ENCODE data around the gene SELL. TPM values are rescaled to one million over a fixed set of nuclear protein-coding genes. Genes with fewer than 3 reads are reported as not detected.

SELL gene
- not detected in 2 replicates for total RNA-seq (2014; rRNA removed; shearing (Covaris generic))

DNA sequence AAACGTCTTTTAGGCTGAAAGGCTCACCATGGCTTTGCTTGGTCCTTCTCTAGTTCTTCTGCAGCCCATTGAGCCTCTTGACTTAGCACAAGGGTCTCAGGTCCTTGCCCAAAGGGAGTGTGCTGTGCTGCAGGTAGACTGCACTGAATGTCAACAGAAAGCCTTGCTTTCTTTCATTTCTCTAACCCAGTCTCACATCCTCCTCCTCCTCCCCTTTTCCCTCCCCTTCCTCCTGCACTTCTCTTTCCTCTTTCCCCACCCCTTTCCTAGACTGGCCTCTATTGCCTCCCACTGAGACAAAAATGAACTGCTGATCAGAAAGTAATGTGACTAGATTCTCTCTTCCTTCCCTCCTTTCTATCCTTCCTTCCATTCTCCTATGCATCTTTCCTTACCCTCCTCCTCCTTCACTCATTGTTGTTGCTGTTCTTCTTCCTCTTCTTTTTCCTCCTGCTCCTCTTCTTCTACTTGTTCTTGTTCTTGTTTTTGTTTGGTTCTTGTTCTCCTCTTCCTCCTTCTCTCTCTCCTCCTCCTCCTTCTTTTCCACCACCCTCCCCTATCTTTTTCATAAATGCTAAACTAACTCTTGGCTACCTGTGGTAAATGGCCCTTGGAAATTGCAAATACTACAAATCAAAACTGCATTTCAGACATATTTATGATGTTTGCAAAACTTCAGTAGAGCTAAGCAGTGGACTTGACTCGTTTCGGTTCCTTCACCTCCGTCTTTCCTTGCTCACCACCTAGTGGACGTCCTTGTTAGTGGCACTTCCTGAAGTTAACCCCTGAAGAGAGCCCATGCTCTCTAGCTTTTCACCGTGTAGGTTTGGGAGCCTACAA, at the start of gene SELL:
Gene SELL, minus strand, starts transcription at position 152 of the 840 bp plus-strand sequence. Its CDS starts 122 bp downstream, at position 30.
- H3K4me3 ChIP-seq (ENCODE audit: insufficient read depth, low read depth, low read length) = no peak within 1 kb of the TSS
- no peaks in the 10 kb centered on the region for H3K27me3 ChIP-seq (ENCODE audit: control insufficient read depth, insufficient read depth, low read length)
- peak; percentile 15 for DNase-seq
- H3K36me3 ChIP-seq (replicated peaks; ENCODE audit: control insufficient read depth, insufficient read depth, low read length) = no peaks in the 10 kb centered on the region

DNA sequence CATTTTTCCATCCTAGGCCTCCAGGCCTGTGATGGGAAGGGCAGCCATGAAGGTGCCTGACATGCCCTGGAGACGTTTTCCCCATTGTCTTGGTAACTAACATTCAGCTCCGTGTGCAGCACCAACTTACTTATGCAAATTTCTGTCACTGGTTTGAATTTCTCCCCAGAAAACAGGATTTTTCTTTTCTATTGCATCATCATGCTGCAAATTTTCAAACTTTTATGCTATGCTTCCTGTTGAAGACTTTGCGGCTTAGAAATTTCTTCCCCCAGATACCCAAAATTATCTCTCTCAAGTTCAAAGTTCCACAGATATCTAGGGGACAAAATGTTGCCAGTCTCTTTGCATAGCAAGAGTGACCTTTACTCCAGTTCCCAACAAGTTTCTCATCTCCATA, 47.6 kb upstream of the SELL start:
- H3K4me3 ChIP-seq (ENCODE audit: insufficient read depth, low read depth, low read length) = no peak overlapping the region
- H3K36me3 ChIP-seq (replicated peaks; ENCODE audit: control insufficient read depth, insufficient read depth, low read length) = no peaks in the 10 kb centered on the region
- DNase-seq = no peak
- no peaks in the 10 kb centered on the region for H3K27me3 ChIP-seq (ENCODE audit: control insufficient read depth, insufficient read depth, low read length)

DNA sequence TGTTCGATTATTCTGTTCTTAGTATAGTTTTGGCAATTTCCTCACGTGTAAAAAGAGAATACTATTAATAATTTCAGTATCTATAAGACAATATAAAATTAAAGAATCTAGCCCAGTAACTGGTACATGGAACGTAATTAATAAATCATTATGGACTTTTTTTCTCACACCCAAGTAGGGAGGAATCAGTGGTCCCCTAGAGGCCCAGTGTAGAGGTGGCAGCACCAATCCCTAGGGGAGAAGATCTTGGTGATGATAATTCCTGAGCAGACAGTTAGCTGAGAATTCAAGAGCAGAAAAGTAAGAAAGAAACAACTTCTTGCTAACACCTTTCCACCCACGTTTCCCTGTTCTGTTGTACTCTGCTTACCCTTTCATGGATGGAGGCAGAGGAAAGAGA, 42.1 kb upstream of the SELL start:
- Histone ChIP-seq H3K36me3 (replicated peaks; ENCODE audit: control insufficient read depth, insufficient read depth, low read length) (no peaks in the 10 kb centered on the region), H3K4me3 (ENCODE audit: insufficient read depth, low read depth, low read length) (no peak overlapping the region), H3K27me3 (ENCODE audit: control insufficient read depth, insufficient read depth, low read length) (no peaks in the 10 kb centered on the region)
- peak; percentile 11 for DNase-seq

DNA sequence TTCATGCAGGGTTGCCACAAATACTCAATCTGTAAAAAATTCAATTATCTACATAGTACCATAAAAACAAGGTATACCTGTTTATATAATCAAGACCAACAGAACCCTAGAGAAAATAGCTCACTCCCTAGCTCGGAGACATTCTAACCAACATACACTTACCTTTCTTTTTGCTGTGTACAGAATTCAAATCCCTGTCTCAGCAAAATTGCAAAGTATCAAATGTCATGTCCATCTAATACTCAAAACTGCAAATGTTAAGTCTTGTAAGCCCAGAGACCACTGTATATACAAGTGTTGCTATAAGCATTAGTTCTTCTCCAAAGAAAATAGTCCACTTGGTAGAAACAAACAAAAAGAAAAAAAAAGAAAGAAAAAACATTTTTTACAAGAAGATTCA, 38.6 kb upstream of the SELL start:
- H3K36me3 ChIP-seq (replicated peaks; ENCODE audit: control insufficient read depth, insufficient read depth, low read length) = no peaks in the 10 kb centered on the region
- H3K27me3 ChIP-seq (ENCODE audit: control insufficient read depth, insufficient read depth, low read length) = no peaks in the 10 kb centered on the region
- H3K4me3 ChIP-seq (ENCODE audit: insufficient read depth, low read depth, low read length) = no peak overlapping the region
- DNase-seq = no peak

DNA sequence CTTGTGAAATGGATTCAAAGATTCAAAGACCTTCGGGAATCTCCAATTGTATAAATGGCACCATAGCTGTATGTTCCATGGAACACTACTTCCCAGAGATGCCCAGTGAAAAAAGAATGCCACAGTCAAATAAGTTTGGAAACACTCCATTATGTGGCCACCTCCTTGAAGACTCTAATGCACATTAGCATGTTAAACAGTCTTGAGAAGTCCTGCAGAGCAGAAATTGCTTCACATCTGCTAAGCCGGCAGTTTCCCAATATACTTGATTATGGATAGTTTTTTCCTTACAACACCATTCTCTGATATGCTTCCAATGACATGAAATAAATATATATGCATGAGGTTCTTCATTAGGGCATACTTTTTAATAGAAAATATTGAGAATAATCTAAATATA, 35.1 kb upstream of the SELL start:
- Histone ChIP-seq H3K4me3 (ENCODE audit: insufficient read depth, low read depth, low read length) (no peak overlapping the region), H3K27me3 (ENCODE audit: control insufficient read depth, insufficient read depth, low read length) (peaks cover 2% of the 10 kb centered on the region; the same call in 1 of the 2 replicates), H3K36me3 (replicated peaks; ENCODE audit: control insufficient read depth, insufficient read depth, low read length) (no peaks in the 10 kb centered on the region)
- no peak for DNase-seq

DNA sequence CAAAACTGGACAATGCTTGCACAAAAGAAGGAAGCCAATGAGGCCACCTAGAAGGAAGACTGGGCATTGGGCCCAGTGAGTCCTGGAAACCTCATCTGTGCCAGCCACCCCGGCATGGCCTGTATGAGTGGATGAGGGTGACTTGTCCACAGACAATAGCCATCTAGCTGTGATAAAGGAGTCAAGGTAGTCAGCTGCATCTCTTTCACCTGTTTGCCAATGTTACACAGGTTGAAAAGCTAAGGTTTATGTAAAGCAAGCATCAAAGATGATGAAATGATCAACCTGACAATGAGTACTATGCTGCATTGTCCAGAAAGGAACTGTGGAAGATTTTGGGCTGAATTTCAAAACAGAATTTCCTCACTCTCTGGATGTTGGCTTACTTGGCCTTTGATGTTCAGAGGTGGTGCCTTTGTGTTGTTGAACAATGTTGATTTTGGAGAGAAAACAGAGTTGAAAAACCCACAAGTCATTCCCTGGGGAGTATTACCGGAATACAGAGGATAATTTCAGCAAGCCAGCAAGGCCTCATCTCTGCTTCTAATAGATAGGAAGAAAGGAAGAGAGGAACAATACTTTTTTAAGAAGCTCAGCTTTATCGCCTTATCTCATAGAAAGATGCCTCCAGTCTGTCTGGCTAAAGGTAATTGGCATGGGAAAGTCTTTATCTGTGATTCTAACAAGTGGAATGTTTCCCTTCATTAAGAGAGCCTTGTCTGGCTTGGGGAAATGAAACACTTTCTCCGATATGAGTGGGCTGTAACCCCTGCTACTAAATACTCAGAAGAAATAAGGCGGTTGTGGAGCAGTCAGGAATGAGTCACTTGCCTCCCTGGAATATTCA, 33.8 kb upstream of the SELL start:
- Histone ChIP-seq H3K27me3 (ENCODE audit: control insufficient read depth, insufficient read depth, low read length) (peaks cover 2% of the 10 kb centered on the region; the same call in 1 of the 2 replicates), H3K4me3 (ENCODE audit: insufficient read depth, low read depth, low read length) (no peak overlapping the region), H3K36me3 (replicated peaks; ENCODE audit: control insufficient read depth, insufficient read depth, low read length) (no peaks in the 10 kb centered on the region)
- DNase-seq = no peak

DNA sequence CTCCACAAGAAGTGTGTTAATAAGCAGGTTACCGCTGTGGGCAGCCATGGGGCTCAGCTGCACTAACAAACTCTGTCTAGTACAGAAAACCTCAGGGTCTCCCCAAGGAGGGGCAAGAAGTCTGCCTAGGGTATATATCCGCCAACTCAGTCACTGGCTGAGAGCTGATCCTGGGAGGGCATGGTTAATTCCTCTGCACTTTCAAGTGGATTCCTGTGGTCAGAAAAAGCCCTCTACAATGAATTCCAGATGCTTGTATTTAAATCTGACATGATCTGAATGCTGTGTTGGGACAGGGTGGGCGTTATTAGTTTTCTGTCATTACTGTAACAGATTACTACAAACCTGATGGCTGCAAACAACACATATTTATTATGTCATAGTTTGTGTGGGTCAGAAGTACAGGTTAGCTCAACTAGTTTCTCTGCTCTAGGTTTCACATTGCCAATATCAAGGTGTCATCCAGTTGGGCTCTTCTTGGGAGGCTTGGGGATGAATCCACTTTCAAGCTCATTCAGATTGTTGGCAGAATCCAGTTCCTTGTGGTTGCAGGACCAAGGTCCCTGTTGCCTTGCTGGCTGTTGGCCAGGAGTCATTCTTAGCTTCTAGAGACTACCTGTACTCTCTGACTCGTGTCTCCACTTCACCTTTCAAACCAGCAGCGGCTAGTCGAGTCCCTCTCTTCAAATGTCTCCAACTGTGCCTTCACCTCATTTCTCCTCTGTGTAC, 30.4 kb upstream of the SELL start:
- H3K27me3 ChIP-seq (ENCODE audit: control insufficient read depth, insufficient read depth, low read length) = peaks cover 4% of the 10 kb centered on the region; the same call in 1 of the 2 replicates
- no peak for DNase-seq

DNA sequence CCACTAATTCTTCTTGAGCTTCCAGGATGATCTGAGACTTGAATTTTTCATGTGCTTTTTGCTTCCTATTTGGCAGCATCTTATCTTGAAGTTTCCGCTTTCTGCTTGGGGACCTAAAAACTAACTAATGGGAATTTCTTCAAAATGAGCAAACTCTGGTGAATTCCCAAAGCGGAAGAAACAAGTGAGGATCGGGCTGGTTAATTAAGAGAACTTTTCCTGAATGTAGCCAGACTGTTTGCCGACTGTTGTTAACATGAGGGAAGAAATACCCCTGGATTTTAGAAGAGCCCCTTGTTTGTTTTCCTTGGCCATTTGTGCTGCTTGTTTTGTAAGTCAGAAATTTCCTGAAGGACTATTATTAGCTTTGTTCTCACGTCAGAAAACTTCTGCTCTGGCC, 28.6 kb upstream of the SELL start:
- H3K36me3 ChIP-seq (replicated peaks; ENCODE audit: control insufficient read depth, insufficient read depth, low read length) = no peaks in the 10 kb centered on the region
- H3K4me3 ChIP-seq (ENCODE audit: insufficient read depth, low read depth, low read length) = no peak overlapping the region
- H3K27me3 ChIP-seq (ENCODE audit: control insufficient read depth, insufficient read depth, low read length) = peaks cover 4% of the 10 kb centered on the region; the same call in 1 of the 2 replicates
- no peak for DNase-seq

More for the DNA sequence above, 30.4 kb upstream of the SELL start:
- H3K36me3 ChIP-seq (replicated peaks; ENCODE audit: control insufficient read depth, insufficient read depth, low read length) = no peaks in the 10 kb centered on the region
- no peak overlapping the region for H3K4me3 ChIP-seq (ENCODE audit: insufficient read depth, low read depth, low read length)

DNA sequence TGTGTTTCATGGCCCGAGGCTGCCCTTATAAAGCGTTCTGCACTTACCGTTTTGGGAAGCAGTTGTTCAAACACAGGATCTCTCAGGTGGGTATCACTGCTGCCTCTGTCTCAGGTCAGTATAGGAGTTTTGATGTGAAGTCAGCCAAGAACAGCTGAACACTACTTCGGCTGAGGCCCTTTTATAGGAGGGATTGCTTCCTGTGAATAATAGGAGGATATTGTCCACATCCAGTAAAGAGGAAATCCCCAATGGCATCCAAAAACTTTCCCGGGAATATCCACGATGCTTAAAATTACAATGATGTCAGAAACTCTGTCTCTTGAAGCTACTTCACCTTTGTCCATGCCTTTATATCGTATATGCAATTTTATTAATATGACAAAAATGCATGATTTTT, 22.5 kb upstream of the SELL start, which contains the start of gene SELE:
Gene SELE, minus strand, starts transcription at position 156 of the 400 bp plus-strand sequence. CDS start 467 bp downstream, outside the sequence.
- Histone ChIP-seq H3K36me3 (replicated peaks; ENCODE audit: control insufficient read depth, insufficient read depth, low read length) (no peaks in the 10 kb centered on the region), H3K27me3 (ENCODE audit: control insufficient read depth, insufficient read depth, low read length) (peaks cover 2% of the 10 kb centered on the region; the same call in 1 of the 2 replicates), H3K4me3 (ENCODE audit: insufficient read depth, low read depth, low read length) (no peak within 1 kb of the TSS)
- no peak for DNase-seq

DNA sequence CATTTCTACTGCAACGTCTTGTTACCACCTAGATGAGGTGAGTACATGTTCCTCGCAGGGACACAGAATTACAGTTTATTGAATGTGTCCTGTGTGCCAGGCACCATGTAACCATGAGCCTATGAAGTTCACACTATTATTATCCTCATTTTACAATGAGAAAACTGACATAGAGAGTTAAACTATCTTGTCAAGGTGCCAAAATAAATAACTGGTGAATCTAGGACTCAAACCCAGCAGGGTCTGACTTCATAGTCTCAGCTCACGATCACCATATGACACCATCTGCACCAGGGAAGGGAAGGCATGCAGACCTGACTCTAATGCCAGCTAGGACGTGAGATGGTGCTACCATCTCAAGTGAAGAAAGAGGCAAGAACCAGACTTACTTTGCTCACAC, 20.0 kb upstream of the SELL start:
- H3K27me3 ChIP-seq (ENCODE audit: control insufficient read depth, insufficient read depth, low read length) = no peaks in the 10 kb centered on the region
- no peak for DNase-seq
- H3K36me3 ChIP-seq (replicated peaks; ENCODE audit: control insufficient read depth, insufficient read depth, low read length) = no peaks in the 10 kb centered on the region
- H3K4me3 ChIP-seq (ENCODE audit: insufficient read depth, low read depth, low read length) = no peak overlapping the region

DNA sequence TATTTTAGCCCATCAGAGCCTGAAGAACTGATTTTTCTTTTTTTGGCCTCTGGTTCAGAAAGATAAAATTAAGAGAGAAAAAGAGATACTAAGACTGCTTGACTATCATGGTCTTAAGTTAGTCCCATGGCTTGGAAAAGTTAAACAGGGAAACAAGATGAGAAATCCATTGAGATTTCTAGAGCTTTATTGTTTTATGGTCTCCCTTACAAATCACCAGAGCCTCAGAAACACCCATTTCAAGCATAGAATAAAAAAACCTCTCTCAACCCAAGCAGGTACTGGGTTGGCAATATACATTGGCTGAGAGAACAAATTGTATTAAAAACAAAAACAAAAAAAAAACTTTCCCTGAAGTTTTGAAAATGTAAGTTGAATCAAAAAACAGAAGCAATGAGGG, 18.6 kb upstream of the SELL start:
- H3K27me3 ChIP-seq (ENCODE audit: control insufficient read depth, insufficient read depth, low read length) = no peaks in the 10 kb centered on the region
- no peak for DNase-seq
- H3K4me3 ChIP-seq (ENCODE audit: insufficient read depth, low read depth, low read length) = no peak overlapping the region
- no peaks in the 10 kb centered on the region for H3K36me3 ChIP-seq (replicated peaks; ENCODE audit: control insufficient read depth, insufficient read depth, low read length)

DNA sequence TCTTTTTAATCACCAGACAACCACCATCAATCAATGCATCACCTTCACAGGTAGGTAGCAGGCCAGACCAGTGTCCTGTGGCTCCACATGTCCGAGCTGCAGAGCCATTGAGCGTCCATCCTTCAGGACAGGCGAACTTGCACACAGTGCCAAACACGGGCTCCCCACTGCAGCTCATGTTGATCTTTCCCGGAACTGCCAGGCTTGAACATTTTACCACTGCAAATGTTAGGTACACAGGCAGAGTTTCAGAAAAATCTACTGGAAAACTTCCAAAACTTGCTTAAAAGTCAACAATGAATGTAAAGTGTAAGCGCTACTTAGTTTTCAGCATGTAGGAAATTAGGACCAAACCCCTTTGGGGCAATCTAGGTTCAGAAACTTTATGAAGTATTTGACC, 15.9 kb upstream of the SELL start:
- Histone ChIP-seq H3K27me3 (ENCODE audit: control insufficient read depth, insufficient read depth, low read length) (no peaks in the 10 kb centered on the region), H3K36me3 (replicated peaks; ENCODE audit: control insufficient read depth, insufficient read depth, low read length) (no peaks in the 10 kb centered on the region), H3K4me3 (ENCODE audit: insufficient read depth, low read depth, low read length) (no peak overlapping the region)
- no peak for DNase-seq

DNA sequence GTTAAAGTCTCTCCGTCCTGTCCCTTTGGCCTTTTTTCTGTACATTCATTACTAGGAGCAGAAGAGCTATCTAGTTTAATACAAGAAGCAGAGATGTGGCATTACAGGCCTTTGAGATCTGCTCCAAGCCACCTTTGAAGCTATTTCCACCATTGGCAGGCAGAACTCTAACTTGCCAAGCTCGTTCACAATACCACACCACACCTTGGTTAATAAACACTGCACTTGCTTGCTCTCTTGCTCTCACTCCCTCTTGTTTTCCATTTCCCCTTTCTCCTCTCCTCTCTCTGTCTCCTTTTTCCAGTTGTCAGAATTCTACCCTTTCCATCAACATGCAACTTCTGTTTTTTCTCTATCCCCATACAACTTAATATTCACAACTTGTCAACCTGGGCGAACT, 15.4 kb upstream of the SELL start:
- H3K4me3 ChIP-seq (ENCODE audit: insufficient read depth, low read depth, low read length) = no peak overlapping the region
- no peak for DNase-seq
- no peaks in the 10 kb centered on the region for H3K27me3 ChIP-seq (ENCODE audit: control insufficient read depth, insufficient read depth, low read length)
- H3K36me3 ChIP-seq (replicated peaks; ENCODE audit: control insufficient read depth, insufficient read depth, low read length) = no peaks in the 10 kb centered on the region

DNA sequence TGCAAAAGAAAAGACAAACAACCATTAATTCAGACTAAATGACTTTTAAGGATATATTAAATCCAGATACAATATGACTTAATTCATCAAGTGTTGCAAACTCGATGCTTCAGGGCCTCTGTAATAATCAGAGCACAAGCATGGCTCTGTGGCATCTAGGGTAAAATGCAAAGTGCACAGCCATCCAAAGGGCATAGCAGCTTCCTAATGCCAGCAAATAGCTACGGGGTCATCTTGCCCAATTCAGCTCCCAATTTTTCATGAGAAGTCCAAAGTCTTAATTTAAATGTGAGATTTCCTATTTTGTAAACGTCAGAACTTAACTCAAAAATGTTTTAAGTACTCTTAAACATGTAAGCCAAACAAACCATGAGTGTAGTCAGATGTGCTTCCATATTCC, 14.5 kb upstream of the SELL start:
- no peaks in the 10 kb centered on the region for H3K36me3 ChIP-seq (replicated peaks; ENCODE audit: control insufficient read depth, insufficient read depth, low read length)
- no peaks in the 10 kb centered on the region for H3K27me3 ChIP-seq (ENCODE audit: control insufficient read depth, insufficient read depth, low read length)
- no peak for DNase-seq
- H3K4me3 ChIP-seq (ENCODE audit: insufficient read depth, low read depth, low read length) = no peak overlapping the region
